ENCODE results near the gene COCH.

GRCh38 chr14:30935445-30935844 is 61.1 kb downstream of the COCH start:
- no peak for TF ChIP-seq CTCF (IDR thresholded peaks at IDR 0.05; ENCODE audit: insufficient read depth, low read depth, low read length)
- TF ChIP-seq EZH2 (IDR thresholded peaks at IDR 0.05; ENCODE audit: insufficient read depth, low read length): no peak
